ENCODE results near the gene ASTN2.

The ASTN2 gene

GRCh38 chr9:116701940-116702642 is 712.8 kb downstream of the ASTN2 start:
- no peak overlapping the region for H3K4me3 ChIP-seq (ENCODE audit: low read length)
- no peak for DNase-seq (ENCODE audit: low read depth)
- TF ChIP-seq CTCF (conservative IDR thresholded peaks at IDR 0.05; ENCODE audit: low read length): no peak

GRCh38 chr9:116700882-116701865 is 713.7 kb downstream of the ASTN2 start:
- no peak for DNase-seq (ENCODE audit: low read depth)
- no peak for TF ChIP-seq CTCF (conservative IDR thresholded peaks at IDR 0.05; ENCODE audit: low read length)
- H3K4me3 ChIP-seq (ENCODE audit: low read length): no peak overlapping the region

- H3K4me3 ChIP-seq (ENCODE audit: low read length): no peak overlapping the region
- DNase-seq (ENCODE audit: low read depth): no peak
- no peak for TF ChIP-seq CTCF (conservative IDR thresholded peaks at IDR 0.05; ENCODE audit: low read length)
Measured at GRCh38 chr9:116700279-116700678, 714.6 kb downstream of the ASTN2 start.

- H3K4me3 ChIP-seq (ENCODE audit: low read length): no peak overlapping the region
- no peak for TF ChIP-seq CTCF (conservative IDR thresholded peaks at IDR 0.05; ENCODE audit: low read length)
- DNase-seq (ENCODE audit: low read depth): no peak
Measured at GRCh38 chr9:116697887-116698286, 717.0 kb downstream of the ASTN2 start.

GRCh38 chr9:116697362-116697761 is 717.5 kb downstream of the ASTN2 start:
- no peak overlapping the region for H3K4me3 ChIP-seq (ENCODE audit: low read length)
- TF ChIP-seq CTCF (conservative IDR thresholded peaks at IDR 0.05; ENCODE audit: low read length): no peak
- peak; percentile 71 for DNase-seq (ENCODE audit: low read depth)

GRCh38 chr9:116695438-116695837 is 719.4 kb downstream of the ASTN2 start:
- no peak overlapping the region for H3K4me3 ChIP-seq (ENCODE audit: low read length)
- TF ChIP-seq CTCF (conservative IDR thresholded peaks at IDR 0.05; ENCODE audit: low read length): no peak
- no peak for DNase-seq (ENCODE audit: low read depth)

All from AG10803 (cell line).